Keratinocyte (primary cell): ENCODE measurements around the gene BORCS8.

Experiments
- EZH2 ChIP-seq: IDR thresholded peaks from one replicate; pipeline ENCODE4 v1.6.1; 2012; ENCODE audit warnings: inconsistent platforms, mild to moderate bottlenecking, low read length, moderate library complexity
- TF ChIP-seq, protein P1 (sequence below), 3 experiments: IDR thresholded peaks in 1 of 3; conservative IDR thresholded peaks in 1 of 3; optimal IDR thresholded peaks in 1 of 3; 2 replicates in 2 of 3; 3 replicates in 1 of 3; pipeline versions ENCODE3 to v1.5.1; 2011; ENCODE audit warnings: low read length in 3 of 3, mild to moderate bottlenecking in 3 of 3, moderate library complexity in 2 of 3, control low read depth in 1 of 3, inconsistent platforms in 1 of 3; ENCODE audit not compliant: insufficient read depth in 2 of 3; ENCODE audit errors: extremely low read depth in 1 of 3

GRCh38 chr19:19159534-19159933, 32.4 kb downstream of the BORCS8 start:
- TF ChIP-seq, protein P1, sequence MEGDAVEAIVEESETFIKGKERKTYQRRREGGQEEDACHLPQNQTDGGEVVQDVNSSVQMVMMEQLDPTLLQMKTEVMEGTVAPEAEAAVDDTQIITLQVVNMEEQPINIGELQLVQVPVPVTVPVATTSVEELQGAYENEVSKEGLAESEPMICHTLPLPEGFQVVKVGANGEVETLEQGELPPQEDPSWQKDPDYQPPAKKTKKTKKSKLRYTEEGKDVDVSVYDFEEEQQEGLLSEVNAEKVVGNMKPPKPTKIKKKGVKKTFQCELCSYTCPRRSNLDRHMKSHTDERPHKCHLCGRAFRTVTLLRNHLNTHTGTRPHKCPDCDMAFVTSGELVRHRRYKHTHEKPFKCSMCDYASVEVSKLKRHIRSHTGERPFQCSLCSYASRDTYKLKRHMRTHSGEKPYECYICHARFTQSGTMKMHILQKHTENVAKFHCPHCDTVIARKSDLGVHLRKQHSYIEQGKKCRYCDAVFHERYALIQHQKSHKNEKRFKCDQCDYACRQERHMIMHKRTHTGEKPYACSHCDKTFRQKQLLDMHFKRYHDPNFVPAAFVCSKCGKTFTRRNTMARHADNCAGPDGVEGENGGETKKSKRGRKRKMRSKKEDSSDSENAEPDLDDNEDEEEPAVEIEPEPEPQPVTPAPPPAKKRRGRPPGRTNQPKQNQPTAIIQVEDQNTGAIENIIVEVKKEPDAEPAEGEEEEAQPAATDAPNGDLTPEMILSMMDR (optimal IDR thresholded peaks at IDR 0.05 in 1 of 3, IDR thresholded peaks at IDR 0.05 in 1 of 3, conservative IDR thresholded peaks at IDR 0.05 in 1 of 3; ENCODE audit: extremely low read depth in 1 of 3, insufficient read depth in 2 of 3, low read length in 3 of 3): no peak
- no peak for TF ChIP-seq EZH2
